ENCODE measurements around the gene RPL35. TPM values are rescaled to one million over a fixed set of nuclear protein-coding genes. Genes with fewer than 3 reads are reported as not detected.

RPL35 gene
- polyA plus RNA-seq, 1 of the 3 experiments (the other 2 are of a cell fraction), result 5,348 TPM

DNA sequence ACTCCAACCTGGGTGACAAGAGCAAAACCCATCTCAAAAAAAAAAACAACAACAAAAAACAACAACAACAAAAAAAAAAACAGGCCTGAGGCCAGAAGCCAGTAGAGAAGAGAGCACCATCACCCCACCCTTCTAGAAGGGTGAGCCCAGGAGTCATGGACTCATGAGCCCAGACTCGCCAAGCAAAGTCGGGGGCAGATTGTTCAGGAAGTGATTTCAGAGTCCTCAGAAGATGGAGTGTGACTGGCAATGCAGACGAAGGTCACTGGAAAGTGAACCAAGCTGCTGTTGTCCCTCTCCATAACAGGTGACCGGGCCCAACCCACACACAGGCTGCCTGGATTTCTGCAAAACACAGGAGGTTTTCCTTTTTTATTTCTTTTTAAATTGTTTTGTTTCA is 17.5 kb downstream of the RPL35 start:
- TF ChIP-seq JUND (IDR thresholded peaks at IDR 0.05) (no peak), EZH2phosphoT487 (IDR thresholded peaks at IDR 0.05; ENCODE audit: borderline replicate concordance, low read depth) (no peak), SMC3 (IDR thresholded peaks at IDR 0.05; ENCODE audit: low read depth, low read length) (no peak), CHD2 (IDR thresholded peaks at IDR 0.05; ENCODE audit: low read length, partially characterized antibody) (no peak), GATA2 (CRISPR knock-in tag; IDR thresholded peaks at IDR 0.05) (no peak), ELF1 (IDR thresholded peaks at IDR 0.05) (no peak), MXI1 (IDR thresholded peaks at IDR 0.05; ENCODE audit: low read depth, low read length) (no peak), NFIC (IDR thresholded peaks at IDR 0.05; ENCODE audit: borderline replicate concordance) (no peak), FOSL2 (IDR thresholded peaks at IDR 0.05; ENCODE audit: borderline replicate concordance, low read depth) (no peak), FOXJ3 (CRISPR knock-in tag; IDR thresholded peaks at IDR 0.05) (no peak), RXRA (IDR thresholded peaks at IDR 0.05; ENCODE audit: borderline replicate concordance, low read depth) (no peak), YY1 (IDR thresholded peaks at IDR 0.05; ENCODE audit: low read depth) (no peak), MEF2A (IDR thresholded peaks at IDR 0.05; ENCODE audit: borderline replicate concordance, low read depth) (no peak)
- TF ChIP-seq, protein P1, sequence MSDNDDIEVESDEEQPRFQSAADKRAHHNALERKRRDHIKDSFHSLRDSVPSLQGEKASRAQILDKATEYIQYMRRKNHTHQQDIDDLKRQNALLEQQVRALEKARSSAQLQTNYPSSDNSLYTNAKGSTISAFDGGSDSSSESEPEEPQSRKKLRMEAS (IDR thresholded peaks at IDR 0.05; ENCODE audit: low read depth), result no peak
- TF ChIP-seq, protein P2, sequence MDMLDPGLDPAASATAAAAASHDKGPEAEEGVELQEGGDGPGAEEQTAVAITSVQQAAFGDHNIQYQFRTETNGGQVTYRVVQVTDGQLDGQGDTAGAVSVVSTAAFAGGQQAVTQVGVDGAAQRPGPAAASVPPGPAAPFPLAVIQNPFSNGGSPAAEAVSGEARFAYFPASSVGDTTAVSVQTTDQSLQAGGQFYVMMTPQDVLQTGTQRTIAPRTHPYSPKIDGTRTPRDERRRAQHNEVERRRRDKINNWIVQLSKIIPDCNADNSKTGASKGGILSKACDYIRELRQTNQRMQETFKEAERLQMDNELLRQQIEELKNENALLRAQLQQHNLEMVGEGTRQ (IDR thresholded peaks at IDR 0.05; ENCODE audit: borderline replicate concordance, low read depth, low read length), result no peak
- TF ChIP-seq, protein P3, sequence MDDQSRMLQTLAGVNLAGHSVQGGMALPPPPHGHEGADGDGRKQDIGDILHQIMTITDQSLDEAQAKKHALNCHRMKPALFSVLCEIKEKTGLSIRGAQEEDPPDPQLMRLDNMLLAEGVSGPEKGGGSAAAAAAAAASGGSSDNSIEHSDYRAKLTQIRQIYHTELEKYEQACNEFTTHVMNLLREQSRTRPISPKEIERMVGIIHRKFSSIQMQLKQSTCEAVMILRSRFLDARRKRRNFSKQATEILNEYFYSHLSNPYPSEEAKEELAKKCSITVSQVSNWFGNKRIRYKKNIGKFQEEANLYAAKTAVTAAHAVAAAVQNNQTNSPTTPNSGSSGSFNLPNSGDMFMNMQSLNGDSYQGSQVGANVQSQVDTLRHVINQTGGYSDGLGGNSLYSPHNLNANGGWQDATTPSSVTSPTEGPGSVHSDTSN (IDR thresholded peaks at IDR 0.05), result no peak
- TF ChIP-seq, protein P4, sequence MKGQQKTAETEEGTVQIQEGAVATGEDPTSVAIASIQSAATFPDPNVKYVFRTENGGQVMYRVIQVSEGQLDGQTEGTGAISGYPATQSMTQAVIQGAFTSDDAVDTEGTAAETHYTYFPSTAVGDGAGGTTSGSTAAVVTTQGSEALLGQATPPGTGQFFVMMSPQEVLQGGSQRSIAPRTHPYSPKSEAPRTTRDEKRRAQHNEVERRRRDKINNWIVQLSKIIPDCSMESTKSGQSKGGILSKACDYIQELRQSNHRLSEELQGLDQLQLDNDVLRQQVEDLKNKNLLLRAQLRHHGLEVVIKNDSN (IDR thresholded peaks at IDR 0.05; ENCODE audit: borderline replicate concordance, low read depth), result no peak
- Histone ChIP-seq H3K79me2 (ENCODE audit: insufficient read depth) (no peaks in the 10 kb centered on the region), H3K36me3 (replicated peaks in 1 of 2; ENCODE audit: control insufficient read depth in 1 of 2, insufficient read depth in 2 of 2, low read length in 1 of 2) (no peaks in the 10 kb centered on the region), H3K27me3 (ENCODE audit: insufficient read depth) (no peaks in the 10 kb centered on the region), H3K4me2 (no peak overlapping the region), H3K9me3 (no peaks in the 10 kb centered on the region), H3K27ac (ENCODE audit: low read depth in 2 of 2, low read length in 1 of 2) (no peak overlapping the region), H3K9me2 (no peaks in the 10 kb centered on the region), H3K4me3 (ENCODE audit: low read depth in 2 of 2, low read length in 1 of 2) (no peak overlapping the region), H3K4me1 (ENCODE audit: control insufficient read depth in 1 of 2, insufficient read depth in 2 of 2, low read depth in 1 of 2, low read length in 1 of 2) (no peaks in the 10 kb centered on the region), H3K9ac (no peak overlapping the region), H3F3A (replicated peaks; ENCODE audit: insufficient read depth) (no peaks in the 10 kb centered on the region), H2AFZ (ENCODE audit: low read depth) (no peak overlapping the region), H4K20me1 (ENCODE audit: insufficient read depth) (no peaks in the 10 kb centered on the region)
- WGBS (ENCODE audit: low lambda C conversion rate), result 93% methylated on average over 3 of the region's 4 CpGs
- CTCF ChIA-PET, result interaction anchor here (1.2 to 33.6 kb wide), 3 partner anchors 8 to 68 kb away, joined by 3 to 1436 read pairs (median 353); partner anchors contain the start of genes NR6A1, OLFML2A and WDR38
- no peak for DNase-seq
- POLR2A ChIA-PET, result no interaction called here

Data from SK-N-SH (cell line).